Calu3 (cell line): ENCODE results near the gene ZNF783. TPM values are rescaled to one million over a fixed set of nuclear protein-coding genes. Genes with fewer than 3 reads are reported as not detected.

ENCODE experiments used
- BruUV-seq: library from RNA; stranded (reverse); fragments of 400-500 nt; replicated peaks from 2 replicates; lab custom pipeline; 2021; lab: Mats Ljungman, UMichigan
- CTCF ChIA-PET: fragments of 300-600 bp; sonication (Branson Sonifier 250); formaldehyde crosslinking; loops from one replicate; lab custom pipeline; 2022; ENCODE audit warnings: antibody characterized with exemption; lab: Charles Lee
- DNase-seq: peaks from one replicate; pipeline ENCODE4 v3.0.0; 2022
- H3K27ac Mint-ChIP-seq: one replicate; pipeline ENCODE4 v1.8.0; 2022; ENCODE audit warnings: mixed read lengths; ENCODE audit not compliant: unreplicated experiment
- H3K27me3 Mint-ChIP-seq: one replicate; pipeline ENCODE4 v1.8.0; 2022; ENCODE audit warnings: mixed read lengths; ENCODE audit not compliant: unreplicated experiment
- H3K36me3 Mint-ChIP-seq: one replicate; pipeline ENCODE4 v1.8.0; 2022; ENCODE audit warnings: mild to moderate bottlenecking, moderate library complexity, mixed read lengths; ENCODE audit not compliant: insufficient read depth, unreplicated experiment
- H3K4me1 Mint-ChIP-seq: one replicate; pipeline ENCODE4 v1.8.0; 2022; ENCODE audit warnings: mild to moderate bottlenecking, low read depth, mixed read lengths; ENCODE audit not compliant: unreplicated experiment
- H3K4me3 Mint-ChIP-seq: one replicate; pipeline ENCODE4 v1.8.0; 2022; ENCODE audit warnings: mild to moderate bottlenecking, low read depth, moderate library complexity, mixed read lengths; ENCODE audit not compliant: unreplicated experiment
- H3K9me3 Mint-ChIP-seq: one replicate; pipeline ENCODE4 v1.8.0; 2022; ENCODE audit warnings: low read depth, mixed read lengths; ENCODE audit not compliant: unreplicated experiment
- CTCF ChIP-seq: fragments of 200-600 bp; IDR thresholded peaks from one replicate; pipeline ENCODE4 v1.8.0; 2022; ENCODE audit warnings: antibody characterized with exemption; ENCODE audit not compliant: unreplicated experiment
- intact Hi-C: fragments of 100-400 bp; cut with micrococcal nuclease; formaldehyde crosslinking; loops from one replicate; pipeline ENCODE4 v1.10.0; 2022; ENCODE audit not compliant: unreplicated experiment
- total RNA-seq: library from RNA; stranded (reverse); gene quantifications from 2 replicates; pipeline ENCODE4 v1.2.3, GENCODE V29; 2022

ZNF783 gene
- total RNA-seq, 1 experiment from 2014 or later, result 17.8 TPM

DNA sequence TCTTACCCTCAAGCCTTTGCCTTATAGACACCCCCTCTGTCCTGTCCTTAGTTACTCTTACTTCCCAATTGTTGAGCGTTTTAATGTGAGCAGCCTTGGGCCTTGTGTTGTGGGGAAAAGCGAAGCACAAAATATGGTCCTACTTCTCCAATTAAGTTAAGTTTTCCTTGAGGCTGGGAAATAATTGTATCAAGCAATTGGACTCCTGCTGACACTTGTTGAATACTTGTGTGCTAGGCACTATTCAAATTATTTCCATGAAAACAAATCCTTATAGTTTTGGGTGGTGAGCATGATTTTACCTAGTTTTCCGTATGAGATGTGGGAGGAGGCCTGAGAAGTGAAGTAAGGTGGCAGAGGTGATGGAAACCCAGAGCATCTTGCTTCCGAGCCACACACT lies 5.4 kb upstream of the ZNF783 start:
- DNase-seq, result no peak
- Mint-ChIP-seq H3K4me1 (no peaks in the 10 kb centered on the region), H3K27me3 (no peaks in the 10 kb centered on the region), H3K9me3 (no peaks in the 10 kb centered on the region), H3K4me3 (no peak overlapping the region), H3K36me3 (peaks cover 20% of the 10 kb centered on the region), H3K27ac (no peak overlapping the region)
- no peak for TF ChIP-seq CTCF
- intact Hi-C loops, result no loop called here
- no TSS peak for BruUV-seq
- CTCF ChIA-PET, result no interaction called here

DNA sequence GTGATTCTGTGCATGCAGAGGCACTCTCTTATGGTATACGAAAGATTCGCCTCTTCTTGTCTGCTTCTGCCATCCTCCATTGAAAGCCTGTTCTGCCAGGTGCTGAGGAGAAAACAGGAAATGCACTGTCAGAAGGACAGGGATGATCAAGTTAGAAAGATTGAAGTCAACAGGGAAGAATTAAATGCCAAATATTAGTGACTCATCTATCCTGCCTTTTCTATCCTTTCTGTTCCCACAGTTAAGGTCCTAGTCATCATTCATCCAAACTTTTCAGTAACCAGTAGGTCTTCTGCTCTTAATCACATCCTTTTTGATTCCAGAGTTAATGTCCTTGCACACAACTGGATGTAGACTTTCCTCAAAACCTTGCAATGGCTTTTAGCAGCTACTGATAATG lies 4.8 kb upstream of the ZNF783 start:
- CTCF ChIA-PET, result no interaction called here
- Mint-ChIP-seq H3K4me1 (no peaks in the 10 kb centered on the region), H3K4me3 (no peak overlapping the region), H3K27ac (no peak overlapping the region), H3K9me3 (no peaks in the 10 kb centered on the region), H3K36me3 (peaks cover 24% of the 10 kb centered on the region), H3K27me3 (no peaks in the 10 kb centered on the region)
- intact Hi-C loops, result no loop called here
- no peak for TF ChIP-seq CTCF
- no peak for DNase-seq
- BruUV-seq, result no TSS peak

GRCh38 chr7:149261316-149261828 lies 624 bp upstream of the ZNF783 start:
- no peak for TF ChIP-seq CTCF
- CTCF ChIA-PET, result interaction anchor here (0.6 to 1.5 kb wide), 7 partner anchors 24 to 1669 kb away, joined by 3 to 11 read pairs (median 4); partner anchors contain the start of genes ZNF282, ZNF425 and ZNF777
- DNase-seq, result no peak
- Mint-ChIP-seq H3K4me3 (peak overlapping the region; percentile 86), H3K27me3 (no peaks in the 10 kb centered on the region), H3K27ac (peak overlapping the region; percentile 36), H3K9me3 (no peaks in the 10 kb centered on the region), H3K4me1 (peaks cover 8% of the 10 kb centered on the region), H3K36me3 (peaks cover 42% of the 10 kb centered on the region)
- intact Hi-C loops, result no loop called here
- BruUV-seq, result TSS peak; percentile 69

DNA sequence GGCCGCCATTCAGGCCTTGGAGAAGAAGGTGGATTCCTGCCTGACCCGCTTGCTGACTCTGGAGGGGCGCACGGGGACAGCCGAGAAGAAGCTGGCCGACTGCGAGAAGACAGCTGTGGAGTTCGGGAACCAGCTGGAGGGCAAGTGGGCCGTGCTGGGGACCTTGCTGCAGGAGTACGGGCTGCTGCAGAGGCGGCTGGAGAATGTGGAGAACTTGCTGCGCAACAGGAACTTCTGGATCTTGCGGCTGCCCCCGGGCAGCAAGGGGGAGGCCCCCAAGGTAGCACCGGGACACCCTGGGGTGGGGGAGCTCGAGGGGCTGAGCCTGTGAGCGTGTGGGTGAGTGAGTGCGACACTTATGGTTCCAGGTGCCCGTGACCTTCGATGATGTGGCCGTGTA lies 4.5 kb downstream of the ZNF783 start:
- Mint-ChIP-seq H3K4me1 (peaks cover 8% of the 10 kb centered on the region), H3K4me3 (no peak overlapping the region), H3K27ac (no peak overlapping the region), H3K36me3 (peaks cover 32% of the 10 kb centered on the region), H3K27me3 (no peaks in the 10 kb centered on the region), H3K9me3 (no peaks in the 10 kb centered on the region)
- TF ChIP-seq CTCF, result no peak
- CTCF ChIA-PET, result no interaction called here
- no TSS peak for BruUV-seq
- intact Hi-C loops, result no loop called here
- DNase-seq, result no peak
